Measurements from ENCODE around the gene ZBTB33. TPM values are rescaled to one million over a fixed set of nuclear protein-coding genes. Genes with fewer than 3 reads are reported as not detected.

ZBTB33 gene
- polyA plus RNA-seq, 1 donor: 27.0 TPM

GRCh38 chrX:120305531-120306141, 55.0 kb downstream of the ZBTB33 start:
- DNase-seq: no peak

GRCh38 chrX:120306630-120307029, 56.0 kb downstream of the ZBTB33 start:
- DNase-seq: no peak

Other genes with a start within 250 kb of the ZBTB33 start
- gene RHOXF2B, start 173.1 kb upstream of the ZBTB33 start, polyA plus RNA-seq (ENCODE audit: insufficient read length): not detected
- gene RHOXF1, start 134.9 kb upstream of the ZBTB33 start, polyA plus RNA-seq (ENCODE audit: insufficient read length): 3.0 TPM
- gene RHOXF2, start 92.2 kb upstream of the ZBTB33 start, polyA plus RNA-seq (ENCODE audit: insufficient read length): 0.12 TPM
- gene TMEM255A, start 60.6 kb downstream of the ZBTB33 start, polyA plus RNA-seq (ENCODE audit: insufficient read length): 0.27 TPM
- gene ATP1B4, start 111.3 kb downstream of the ZBTB33 start, polyA plus RNA-seq (ENCODE audit: insufficient read length): 0.05 TPM
- gene LAMP2, start 218.5 kb downstream of the ZBTB33 start, polyA plus RNA-seq (ENCODE audit: insufficient read length): 167 TPM